Upper lobe of right lung (tissue), 1 donor: Measurements from ENCODE around the gene ZNF385B. TPM values are rescaled to one million over a fixed set of nuclear protein-coding genes. Genes with fewer than 3 reads are reported as not detected.

Experiments
- ATAC-seq: fragments of 200-7000 bp; cut with Tn5 transposase; one replicate; pipeline ENCODE4 v1.9.1; 2020; ENCODE audit warnings: mild to moderate bottlenecking, moderate library complexity
- DNase-seq: peaks from one replicate; pipeline ENCODE4 v3.0.0-alpha.2; 2020
- H3K27ac ChIP-seq: fragments of 200-600 bp; one replicate; pipeline ENCODE4 v1.8.0; 2022
- H3K27me3 ChIP-seq: fragments of 200-600 bp; one replicate; pipeline ENCODE4 v1.8.0; 2022; ENCODE audit warnings: mild to moderate bottlenecking
- H3K36me3 ChIP-seq: fragments of 200-600 bp; one replicate; pipeline ENCODE4 v1.8.0; 2022
- H3K4me1 ChIP-seq: fragments of 200-600 bp; one replicate; pipeline ENCODE4 v1.8.0; 2022
- H3K4me3 ChIP-seq: fragments of 200-600 bp; one replicate; pipeline ENCODE4 v1.8.0; 2022; ENCODE audit warnings: mild to moderate bottlenecking
- H3K9me3 ChIP-seq: fragments of 200-600 bp; one replicate; pipeline ENCODE4 v1.8.0; 2022
- intact Hi-C: fragments of 100-400 bp; cut with DNase I; formaldehyde crosslinking; loops from one replicate; pipeline ENCODE4 v1.11.0; 2022
- total RNA-seq: library from RNA; stranded (reverse); fragmentation: NEBNext Ultra II Directional; extraction: Animal tissue kit (Norgen Biotek cat#: 25700); gene quantifications from one replicate; pipeline ENCODE4 v1.2.1, GENCODE V29; 2021
- TF ChIP-seq, protein P1 (sequence below): fragments of 200-600 bp; IDR thresholded peaks from one replicate; pipeline ENCODE4 v1.8.0; 2022; ENCODE audit warnings: antibody characterized with exemption
- donor health status: DM: no; HTN: yes; CAD: no; lungs with severe emphysema.

The ZNF385B gene
- total RNA-seq, 1 donor from 2014 or later = 62.3 TPM

DNA sequence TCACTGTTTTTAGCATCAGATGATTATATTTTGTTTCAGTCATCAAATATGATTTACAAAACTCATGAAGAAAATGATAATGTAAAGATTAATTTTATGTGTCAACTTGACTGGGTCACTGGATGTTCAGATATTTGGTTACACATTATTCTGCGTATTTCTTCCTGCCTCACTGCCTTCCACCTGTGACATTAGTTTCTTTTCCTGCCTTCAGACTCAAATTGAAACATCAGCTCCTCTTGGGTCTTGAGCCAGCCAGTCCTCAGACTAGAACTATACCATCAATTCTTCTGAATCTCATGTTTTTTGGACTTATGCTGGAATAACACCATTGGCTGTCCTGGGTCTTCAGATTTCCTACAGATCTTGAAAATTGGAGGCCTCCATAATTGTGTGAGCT is 96.7 kb downstream of the ZNF385B start:
- intact Hi-C loops = no loop called here
- Histone ChIP-seq H3K27me3 (no peaks in the 10 kb centered on the region), H3K4me3 (no peak overlapping the region), H3K4me1 (no peaks in the 10 kb centered on the region), H3K36me3 (no peaks in the 10 kb centered on the region), H3K27ac (no peak overlapping the region), H3K9me3 (no peaks in the 10 kb centered on the region)
- TF ChIP-seq, protein P1, sequence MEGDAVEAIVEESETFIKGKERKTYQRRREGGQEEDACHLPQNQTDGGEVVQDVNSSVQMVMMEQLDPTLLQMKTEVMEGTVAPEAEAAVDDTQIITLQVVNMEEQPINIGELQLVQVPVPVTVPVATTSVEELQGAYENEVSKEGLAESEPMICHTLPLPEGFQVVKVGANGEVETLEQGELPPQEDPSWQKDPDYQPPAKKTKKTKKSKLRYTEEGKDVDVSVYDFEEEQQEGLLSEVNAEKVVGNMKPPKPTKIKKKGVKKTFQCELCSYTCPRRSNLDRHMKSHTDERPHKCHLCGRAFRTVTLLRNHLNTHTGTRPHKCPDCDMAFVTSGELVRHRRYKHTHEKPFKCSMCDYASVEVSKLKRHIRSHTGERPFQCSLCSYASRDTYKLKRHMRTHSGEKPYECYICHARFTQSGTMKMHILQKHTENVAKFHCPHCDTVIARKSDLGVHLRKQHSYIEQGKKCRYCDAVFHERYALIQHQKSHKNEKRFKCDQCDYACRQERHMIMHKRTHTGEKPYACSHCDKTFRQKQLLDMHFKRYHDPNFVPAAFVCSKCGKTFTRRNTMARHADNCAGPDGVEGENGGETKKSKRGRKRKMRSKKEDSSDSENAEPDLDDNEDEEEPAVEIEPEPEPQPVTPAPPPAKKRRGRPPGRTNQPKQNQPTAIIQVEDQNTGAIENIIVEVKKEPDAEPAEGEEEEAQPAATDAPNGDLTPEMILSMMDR = no peak
- ATAC-seq (no peak), DNase-seq (no peak)

DNA sequence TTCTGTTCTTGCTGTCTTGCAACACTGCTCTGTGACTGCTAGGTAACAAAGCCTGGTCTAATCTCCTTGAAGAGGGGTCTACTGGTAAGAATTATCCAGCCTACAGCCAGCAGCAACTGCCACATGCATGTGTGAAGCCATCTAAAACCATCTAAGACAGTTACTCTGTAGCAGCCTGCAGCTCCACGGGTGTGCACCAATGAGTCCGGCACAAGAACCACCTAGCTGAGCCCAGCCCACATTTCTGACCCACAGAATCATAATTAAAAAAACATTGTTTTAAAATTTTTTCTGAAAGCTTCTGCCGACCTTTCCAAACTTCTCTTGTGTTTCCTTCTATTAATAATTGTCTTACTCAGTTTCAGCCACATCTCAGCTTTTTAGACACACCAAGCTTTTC is 102.8 kb downstream of the ZNF385B start:
- H3K4me1 ChIP-seq = no peaks in the 10 kb centered on the region

DNA sequence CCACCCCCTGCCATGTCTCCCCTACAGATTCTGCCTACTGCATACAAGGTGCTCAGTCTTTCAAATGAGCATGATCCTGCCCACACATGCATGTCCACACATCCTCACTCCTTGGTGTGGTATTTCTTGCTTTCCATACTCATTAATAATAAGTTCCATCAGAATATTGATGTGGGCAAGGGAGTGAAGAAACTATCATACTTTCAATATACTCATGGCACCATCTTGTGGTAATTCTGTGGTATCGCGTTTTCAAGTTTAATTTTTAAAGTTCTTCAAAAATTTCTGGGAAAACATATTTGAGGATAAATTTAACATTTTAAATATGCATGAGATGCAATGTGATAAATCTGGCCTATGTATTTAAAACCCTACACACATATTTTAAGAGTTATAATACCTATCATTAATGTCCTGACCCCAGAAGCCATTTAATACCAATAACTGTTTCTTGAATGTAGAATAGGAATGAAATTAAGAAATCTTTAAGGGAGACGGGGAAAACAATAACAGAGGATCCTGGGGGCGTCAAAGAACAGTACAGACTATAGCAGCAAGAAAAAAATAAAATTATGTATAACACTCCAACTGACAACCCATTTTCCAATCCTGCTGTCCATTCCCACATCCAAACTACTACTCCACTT is 110.1 kb downstream of the ZNF385B start:
- Histone ChIP-seq H3K27ac (no peak overlapping the region), H3K4me1 (peaks cover 19% of the 10 kb centered on the region), H3K27me3 (no peaks in the 10 kb centered on the region), H3K36me3 (no peaks in the 10 kb centered on the region), H3K4me3 (no peak overlapping the region), H3K9me3 (no peaks in the 10 kb centered on the region)
- peak; percentile 72 for ATAC-seq
- DNase-seq = no peak
- intact Hi-C loops = no loop called here
- TF ChIP-seq, protein P1 = peak; percentile 60

More for the DNA sequence above, 102.8 kb downstream of the ZNF385B start:
- H3K36me3 ChIP-seq = no peaks in the 10 kb centered on the region
- TF ChIP-seq, protein P1 = no peak
- no peak overlapping the region for H3K4me3 ChIP-seq
- no peaks in the 10 kb centered on the region for H3K9me3 ChIP-seq
- intact Hi-C loops = no loop called here
- no peak for ATAC-seq
- no peak overlapping the region for H3K27ac ChIP-seq
- no peaks in the 10 kb centered on the region for H3K27me3 ChIP-seq
- DNase-seq = no peak

DNA sequence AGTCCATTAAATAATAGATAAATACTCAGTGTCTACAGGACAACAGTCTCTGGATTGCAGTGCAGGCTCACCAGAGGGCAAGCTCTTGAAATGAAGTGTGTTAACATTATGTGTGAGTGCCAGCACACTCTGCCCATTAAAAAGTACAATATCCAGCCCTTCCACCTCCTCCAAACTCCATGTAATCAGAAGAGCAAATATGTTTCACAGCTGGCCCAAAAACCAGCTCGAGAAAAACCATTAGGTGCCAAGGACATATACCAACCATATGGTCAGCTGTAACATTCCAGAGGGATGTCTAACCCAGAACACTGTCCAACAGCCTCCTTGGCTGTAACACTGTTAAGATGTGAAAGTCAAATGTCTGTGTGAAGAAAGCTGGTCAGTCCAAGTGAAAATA is 112.2 kb downstream of the ZNF385B start:
- TF ChIP-seq, protein P1 = no peak
- no peak overlapping the region for H3K27ac ChIP-seq
- peak; percentile 66 for ATAC-seq
- no peaks in the 10 kb centered on the region for H3K36me3 ChIP-seq
- no peaks in the 10 kb centered on the region for H3K9me3 ChIP-seq
- DNase-seq = no peak
- peaks cover 19% of the 10 kb centered on the region for H3K4me1 ChIP-seq
- no peak overlapping the region for H3K4me3 ChIP-seq
- intact Hi-C loops = loop anchor here (10.0 kb wide), 1 partner anchor 324 kb away; no protein-coding TSS in a partner anchor
- no peaks in the 10 kb centered on the region for H3K27me3 ChIP-seq

DNA sequence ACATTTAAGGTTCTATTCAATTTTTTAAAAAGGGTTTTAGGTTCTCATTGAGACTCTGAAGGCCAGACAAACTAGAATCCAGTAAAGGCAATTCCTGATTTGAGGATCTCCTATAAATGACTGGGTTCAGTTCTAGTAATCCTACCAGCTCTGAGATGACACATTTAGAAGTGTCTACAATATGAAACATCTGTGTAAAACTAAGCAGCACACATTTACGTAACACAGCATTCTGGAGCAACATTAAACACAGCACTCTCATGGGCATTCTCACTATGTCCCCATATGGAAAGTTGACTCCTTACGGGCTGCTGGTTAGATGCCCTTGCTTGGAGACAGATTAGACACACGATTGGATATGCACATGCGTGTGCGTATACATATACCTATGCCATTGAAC is 114.4 kb downstream of the ZNF385B start:
- H3K27me3 ChIP-seq = no peaks in the 10 kb centered on the region
- TF ChIP-seq, protein P1 = no peak
- H3K36me3 ChIP-seq = no peaks in the 10 kb centered on the region
- H3K27ac ChIP-seq = no peak overlapping the region
- DNase-seq (no peak), ATAC-seq (no peak)
- intact Hi-C loops = loop anchor here (10.0 kb wide), 1 partner anchor 322 kb away; no protein-coding TSS in a partner anchor
- H3K9me3 ChIP-seq = no peaks in the 10 kb centered on the region
- H3K4me1 ChIP-seq = peaks cover 19% of the 10 kb centered on the region
- no peak overlapping the region for H3K4me3 ChIP-seq
